Suprapubic skin (tissue), 3 donors: ENCODE measurements around the gene NTF4.

ENCODE experiments used
- CTCF ChIP-seq, 2 donors: fragments of 200-600 bp in 1 of 2; fragments of 450-650 bp in 1 of 2; sonication (generic) in 1 of 2; IDR thresholded peaks; one replicate each; pipeline ENCODE4 v1.5.1; 2016 to 2019; ENCODE audit warnings: antibody characterized with exemption in 2 of 2, mild to moderate bottlenecking in 1 of 2, moderate library complexity in 1 of 2
- EP300 ChIP-seq: sonication (generic); formaldehyde crosslinking; IDR thresholded peaks from one replicate; pipeline ENCODE4 v1.6.1; 2017; ENCODE audit warnings: antibody characterized with exemption

GRCh38 chr19:49061445-49061844 is 3.2 kb downstream of the NTF4 start:
- TF ChIP-seq CTCF (IDR thresholded peaks at IDR 0.05) (no peak), EP300 (no peak)
